ENCODE results near the gene NXNL2. TPM values are rescaled to one million over a fixed set of nuclear protein-coding genes. Genes with fewer than 3 reads are reported as not detected.

Gene NXNL2
- total RNA-seq, 4 donors from 2014 or later = not detected

GRCh38 chr9:88540251-88540763 is 5.3 kb downstream of the NXNL2 start:
- no peak for TF ChIP-seq CTCF (IDR thresholded peaks at IDR 0.05; ENCODE audit: low read depth)

- no peak for TF ChIP-seq CTCF (IDR thresholded peaks at IDR 0.05; ENCODE audit: low read depth)
These were observed 9.3 kb downstream of the NXNL2 start for GRCh38 chr9:88544245-88544644.

- no peak for TF ChIP-seq CTCF (IDR thresholded peaks at IDR 0.05; ENCODE audit: low read depth)
These were observed 16.7 kb downstream of the NXNL2 start for GRCh38 chr9:88551546-88552137.

- TF ChIP-seq CTCF (IDR thresholded peaks at IDR 0.05; ENCODE audit: low read depth) = no peak
These were observed 18.4 kb downstream of the NXNL2 start for GRCh38 chr9:88553350-88553749.

- no peak for TF ChIP-seq CTCF (IDR thresholded peaks at IDR 0.05; ENCODE audit: low read depth)
These were observed 20.4 kb downstream of the NXNL2 start for GRCh38 chr9:88555268-88555980.

- no peak for TF ChIP-seq CTCF (IDR thresholded peaks at IDR 0.05; ENCODE audit: low read depth)
These were observed 24.7 kb downstream of the NXNL2 start for GRCh38 chr9:88559661-88560060.

GRCh38 chr9:88567870-88568269 is 32.9 kb downstream of the NXNL2 start:
- TF ChIP-seq CTCF (IDR thresholded peaks at IDR 0.05; ENCODE audit: low read depth) = no peak
